Right kidney (tissue), 1 donor: Measurements from ENCODE around the gene DCANP1.

Experiments
- DNase-seq: peaks from one replicate; pipeline ENCODE4 v3.0.0-alpha.2; 2016

Gene DCANP1

GRCh38 chr5:135456238-135457099 is 9.3 kb upstream of the DCANP1 start:
- no peak for DNase-seq

GRCh38 chr5:135455876-135456237 is 8.7 kb upstream of the DCANP1 start:
- DNase-seq: no peak

- DNase-seq: no peak
Observed at GRCh38 chr5:135454946-135455345, 7.8 kb upstream of the DCANP1 start.

- DNase-seq: no peak
Observed at GRCh38 chr5:135453613-135454012, 6.5 kb upstream of the DCANP1 start.

GRCh38 chr5:135452321-135453030 is 5.3 kb upstream of the DCANP1 start, which contains the start of gene TIFAB:
Gene TIFAB, minus strand, starts transcription at chr5:135452351. Its CDS starts 2,412 bp downstream, at chr5:135449939.
- no peak for DNase-seq

- DNase-seq: no peak
Observed at GRCh38 chr5:135451581-135452320, 4.6 kb upstream of the DCANP1 start.

GRCh38 chr5:135450952-135451351 is 3.8 kb upstream of the DCANP1 start:
- no peak for DNase-seq

- no peak for DNase-seq
Observed at GRCh38 chr5:135450336-135450735, 3.2 kb upstream of the DCANP1 start.

GRCh38 chr5:135449644-135450043 is 2.5 kb upstream of the DCANP1 start:
- DNase-seq: no peak

- DNase-seq: no peak
Observed at GRCh38 chr5:135448791-135449507, 1.8 kb upstream of the DCANP1 start.

- no peak for DNase-seq
Observed at GRCh38 chr5:135448071-135448739, 1.1 kb upstream of the DCANP1 start.

GRCh38 chr5:135446615-135447014 is 533 bp downstream of the DCANP1 start:
- no peak for DNase-seq

- no peak for DNase-seq
Observed at GRCh38 chr5:135446206-135446605, 942 bp downstream of the DCANP1 start.

- no peak for DNase-seq
Observed at GRCh38 chr5:135445306-135445985, 1.7 kb downstream of the DCANP1 start.

- no peak for DNase-seq
Observed at GRCh38 chr5:135444881-135445280, 2.3 kb downstream of the DCANP1 start.

GRCh38 chr5:135444360-135444759 is 2.8 kb downstream of the DCANP1 start:
- DNase-seq: no peak

GRCh38 chr5:135443161-135443960 is 3.8 kb downstream of the DCANP1 start:
- no peak for DNase-seq

- no peak for DNase-seq
Observed at GRCh38 chr5:135442431-135443160, 4.6 kb downstream of the DCANP1 start.

- DNase-seq: no peak
Observed at GRCh38 chr5:135441919-135442318, 5.2 kb downstream of the DCANP1 start.
